OCI-LY1 (cell line): ENCODE data around the gene DHRS11.

Experiments used
- CTCF ChIP-seq: fragments of 200-600 bp; sonication (generic), shearing (Covaris generic); IDR thresholded peaks from 2 replicates; pipeline ENCODE4 v1.5.1; 2017; ENCODE audit warnings: mild to moderate bottlenecking, antibody characterized with exemption, low read length, moderate library complexity, mixed read lengths
- EZH2 ChIP-seq: fragments of 200-600 bp; sonication (generic), shearing (Covaris generic); IDR thresholded peaks from 2 replicates; pipeline ENCODE4 v1.8.0; 2017; ENCODE audit warnings: borderline replicate concordance, mixed run types, mild to moderate bottlenecking, antibody characterized with exemption, low read length, moderate library complexity, mixed read lengths

- TF ChIP-seq CTCF (no peak), EZH2 (no peak)
These were observed 20.6 kb downstream of the DHRS11 start for GRCh38 chr17:36612323-36612722.
